GM13976 (cell line): ENCODE results near the gene RBM47.
"Not testable (repeated sequence)": the region's sequence is repeated elsewhere in the genome, so short reads cannot be mapped to it uniquely, and the experiment has no call there.

Experiments used
- DNase-seq: peaks from one replicate; pipeline ENCODE4 v3.0.0; 2012; ENCODE audit warnings: low spot score
- CTCF ChIP-seq: IDR thresholded peaks from 2 replicates; pipeline ENCODE4 v1.5.1; 2012; ENCODE audit warnings: borderline replicate concordance, mild to moderate bottlenecking; ENCODE audit not compliant: insufficient read depth; ENCODE audit errors: extremely low read depth, missing control alignments, control extremely low read depth
- in situ Hi-C: fragments of 300-500 bp; cut with MboI; formaldehyde crosslinking; loops from one replicate; pipeline ENCODE4 v1.12.0; 2022; ENCODE audit warnings: low sequenced_read_pairs, mixed read lengths, inconsistent platforms; ENCODE audit not compliant: unreplicated experiment

The RBM47 gene

DNA sequence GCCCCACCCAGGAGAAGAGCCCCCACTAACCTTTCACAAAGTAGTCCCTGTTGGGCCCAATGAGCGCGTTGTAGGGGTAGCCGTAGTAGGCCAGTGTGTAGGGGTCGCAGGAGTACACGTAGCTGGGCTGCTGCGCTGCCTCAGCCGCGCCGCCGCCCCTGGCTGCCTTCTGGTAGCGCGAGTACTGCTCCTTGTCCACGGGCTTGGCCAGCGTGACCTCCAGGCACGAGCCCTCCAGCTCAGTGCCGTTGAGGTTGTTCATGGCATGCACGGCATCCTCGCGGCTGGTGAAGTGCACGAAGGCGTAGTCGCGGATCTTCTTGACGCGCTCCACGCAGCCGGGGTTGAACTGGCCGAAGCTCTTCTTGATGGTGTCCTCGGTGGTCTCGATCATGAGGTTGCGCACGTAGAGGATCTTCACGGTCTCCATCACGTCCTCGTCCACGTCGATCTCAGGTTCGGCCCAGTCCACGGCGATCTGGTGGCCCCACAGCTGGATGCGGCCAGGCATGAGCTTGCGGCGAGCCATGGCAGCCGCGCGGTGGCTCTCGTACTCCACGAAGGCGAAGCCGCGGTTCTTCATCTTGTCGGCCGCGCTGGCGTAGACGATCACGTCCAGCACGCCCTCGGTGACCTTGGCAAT is 191.8 kb downstream of the RBM47 start:
- in situ Hi-C loops: no loop called here
- TF ChIP-seq CTCF: no peak
- no peak for DNase-seq

DNA sequence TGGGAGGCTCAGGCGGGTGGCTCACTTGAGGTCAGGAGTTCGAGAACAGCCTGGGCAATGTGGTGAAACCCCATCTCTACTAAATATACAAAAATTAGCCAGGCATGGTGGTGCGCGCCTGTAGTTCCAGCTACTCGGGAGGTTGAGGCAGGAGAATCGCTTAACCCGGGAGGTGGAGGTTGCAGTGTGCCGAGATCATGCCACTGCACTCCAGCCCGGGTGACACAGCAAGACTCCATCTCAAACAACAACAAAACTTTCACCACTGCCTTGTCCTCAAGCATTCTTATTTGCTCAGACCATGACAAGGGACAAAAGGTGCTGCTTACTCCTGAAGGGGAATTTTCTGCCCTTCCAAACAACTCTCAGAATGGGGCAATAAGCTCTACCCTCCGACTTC is 194.4 kb downstream of the RBM47 start:
- in situ Hi-C loops, DNase-seq: not testable (repeated sequence)

DNA sequence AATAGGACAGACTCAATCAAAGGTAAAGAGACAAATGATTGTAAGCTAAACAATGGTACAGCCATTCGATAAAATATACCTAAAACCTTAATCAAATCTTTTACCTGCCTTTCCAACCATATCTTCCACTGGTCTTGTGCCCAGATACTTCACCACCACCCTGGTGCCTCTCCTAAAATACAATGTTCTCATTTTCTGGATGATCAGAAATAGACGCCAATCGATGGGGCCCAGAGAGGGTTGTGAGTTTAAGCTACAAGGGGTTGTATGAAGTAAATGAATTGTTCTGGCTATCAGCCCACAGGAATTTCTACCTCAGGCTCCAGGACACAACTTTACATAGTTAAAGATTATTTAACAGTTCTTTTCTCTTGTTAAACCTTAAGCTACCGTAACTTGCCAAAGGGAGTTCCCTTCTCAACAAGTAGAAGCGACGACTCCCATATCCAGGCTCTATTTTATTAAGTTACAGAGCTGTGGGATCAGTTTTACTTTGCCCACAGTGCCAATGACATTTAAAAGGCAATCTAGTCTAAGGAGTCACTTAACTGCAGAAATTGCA is 195.5 kb downstream of the RBM47 start:
- in situ Hi-C loops: no loop called here
- DNase-seq: no peak
- TF ChIP-seq CTCF: no peak

- no peak for DNase-seq
- in situ Hi-C loops: no loop called here
- TF ChIP-seq CTCF: no peak
These were observed 197.2 kb downstream of the RBM47 start for GRCh38 chr4:40432504-40432903.

DNA sequence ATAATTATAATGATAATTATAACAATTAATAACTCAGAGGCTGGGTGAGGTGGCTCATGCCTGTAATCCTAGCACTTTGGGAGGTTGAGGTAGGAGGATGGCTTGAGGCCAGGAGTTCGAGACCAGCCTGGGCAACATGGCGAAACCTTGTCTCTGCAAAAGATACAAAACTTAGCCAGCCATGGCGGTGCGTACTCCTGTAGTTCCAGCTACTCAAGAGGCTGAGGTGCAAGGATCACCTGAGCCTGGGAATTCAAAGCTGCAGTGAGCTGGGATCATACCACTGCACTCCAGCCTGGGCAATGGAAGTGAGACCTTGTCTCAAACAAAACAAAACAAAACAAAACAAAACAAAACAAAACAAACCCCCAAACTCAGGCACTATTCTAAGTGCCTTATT is 201.8 kb downstream of the RBM47 start:
- in situ Hi-C loops, DNase-seq: not testable (repeated sequence)

- TF ChIP-seq CTCF: no peak
- no peak for DNase-seq
- in situ Hi-C loops: no loop called here
These were observed 202.5 kb downstream of the RBM47 start for GRCh38 chr4:40427128-40427527.

- in situ Hi-C loops: no loop called here
- no peak for DNase-seq
- no peak for TF ChIP-seq CTCF
These were observed 203.7 kb downstream of the RBM47 start for GRCh38 chr4:40425799-40426574.

DNA sequence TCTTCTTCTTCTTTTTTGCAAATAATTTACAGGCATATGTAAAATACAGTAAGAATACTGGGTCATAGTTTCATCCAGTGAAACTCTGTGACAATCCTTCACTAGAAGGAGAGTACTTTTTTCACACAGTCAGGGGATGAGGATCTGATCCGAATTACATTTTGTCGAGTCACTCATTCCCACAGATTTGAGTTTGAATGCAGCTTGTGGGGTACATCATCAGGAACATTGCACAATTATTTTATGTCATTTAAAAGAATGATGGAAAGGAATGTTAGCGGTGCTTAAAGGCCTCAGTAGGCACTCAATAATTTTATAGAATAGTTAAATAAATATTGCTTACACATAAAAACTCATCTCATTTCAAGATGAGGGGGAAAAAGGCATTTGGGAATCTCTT is 205.9 kb downstream of the RBM47 start:
- DNase-seq: no peak

More for the DNA sequence above, 205.9 kb downstream of the RBM47 start:
- TF ChIP-seq CTCF: no peak
- in situ Hi-C loops: no loop called here
